Naive thymus-derived CD4-positive, alpha-beta T cell (primary cell): ENCODE results near the gene UGT1A10. TPM values are rescaled to one million over a fixed set of nuclear protein-coding genes. Genes with fewer than 3 reads are reported as not detected.
"Not testable (repeated sequence)": the region's sequence is repeated elsewhere in the genome, so short reads cannot be mapped to it uniquely, and the experiment has no call there.

Experiments used
- ATAC-seq: fragments of 150-1000 bp; cut with Tn5 transposase; 2 replicates; pipeline ENCODE4 v1.10.0; 2021; ENCODE audit warnings: mild to moderate bottlenecking, moderate library complexity
- CTCF ChIA-PET: fragments of 350-600 bp; sonication (Branson Sonifier 250); formaldehyde crosslinking; loops from one replicate; lab custom pipeline; 2021; ENCODE audit warnings: antibody characterized with exemption; lab: Charles Lee
- POLR2A ChIA-PET: fragments of 350-600 bp; sonication (Branson Sonifier 250); formaldehyde crosslinking; loops from one replicate; lab custom pipeline; 2021; ENCODE audit warnings: antibody characterized with exemption, inconsistent platforms; lab: Charles Lee
- DNase-seq, 9 donors: peaks; one replicate each; pipeline versions ENCODE4 v3.0.0 to v3.0.0-alpha.2; 2020 to 2022; ENCODE audit warnings: mixed read lengths in 1 of 9
- H3K27ac ChIP-seq: one replicate; pipeline ENCODE4 v1.7.0; 2013; ENCODE audit warnings: mild to moderate bottlenecking, low read depth, low read length, moderate library complexity
- H3K27me3 ChIP-seq, 2 donors: one replicate each; pipeline ENCODE4 v1.7.0; 2013; ENCODE audit warnings: low read length in 2 of 2, mild to moderate bottlenecking in 2 of 2, moderate library complexity in 2 of 2; ENCODE audit not compliant: control insufficient read depth in 2 of 2, insufficient read depth in 2 of 2
- H3K36me3 ChIP-seq, 3 experiments: 1 replicate in 2 of 3; 2 replicates in 1 of 3; pipeline ENCODE4 v1.7.0; 2013; ENCODE audit warnings: low read length in 3 of 3, mild to moderate bottlenecking in 3 of 3, moderate library complexity in 1 of 3; ENCODE audit not compliant: insufficient read depth in 3 of 3, control insufficient read depth in 2 of 3
- H3K4me1 ChIP-seq, 2 donors: one replicate each; pipeline ENCODE4 v1.7.0; 2013; ENCODE audit warnings: low read length in 2 of 2, mild to moderate bottlenecking in 2 of 2, moderate library complexity in 1 of 2; ENCODE audit not compliant: control insufficient read depth in 2 of 2, insufficient read depth in 2 of 2
- H3K4me3 ChIP-seq: 2 replicates; pipeline ENCODE4 v1.7.0; 2013; ENCODE audit warnings: mild to moderate bottlenecking, low read length
- H3K9me3 ChIP-seq, 3 experiments: 1 replicate in 2 of 3; 2 replicates in 1 of 3; pipeline ENCODE4 v1.7.0; 2013; ENCODE audit warnings: low read length in 3 of 3; ENCODE audit not compliant: control insufficient read depth in 2 of 3
- H3K27ac Mint-ChIP-seq, 9 donors: one replicate each; pipeline ENCODE4 v1.8.0; 2020 to 2022; ENCODE audit warnings: mixed read lengths in 9 of 9, mild to moderate bottlenecking in 8 of 9, moderate library complexity in 5 of 9, inconsistent platforms in 2 of 9
- H3K27me3 Mint-ChIP-seq, 5 donors: one replicate each; pipeline ENCODE4 v1.8.0; 2021 to 2022; ENCODE audit warnings: mixed read lengths in 5 of 5, mild to moderate bottlenecking in 1 of 5
- H3K36me3 Mint-ChIP-seq, 5 donors: one replicate each; pipeline ENCODE4 v1.8.0; 2020 to 2022; ENCODE audit warnings: mixed read lengths in 5 of 5, mild to moderate bottlenecking in 3 of 5, inconsistent platforms in 1 of 5
- H3K4me1 Mint-ChIP-seq, 7 donors: one replicate each; pipeline ENCODE4 v1.8.0; 2020 to 2022; ENCODE audit warnings: mixed read lengths in 7 of 7, mild to moderate bottlenecking in 3 of 7, inconsistent platforms in 1 of 7
- H3K4me3 Mint-ChIP-seq, 10 donors: one replicate each; pipeline ENCODE4 v1.8.0; 2020 to 2022; ENCODE audit warnings: mild to moderate bottlenecking in 10 of 10, mixed read lengths in 10 of 10, moderate library complexity in 6 of 10, inconsistent platforms in 2 of 10
- H3K9me3 Mint-ChIP-seq, 11 donors: one replicate each; pipeline ENCODE4 v1.8.0; 2020 to 2022; ENCODE audit warnings: mixed read lengths in 11 of 11, mild to moderate bottlenecking in 4 of 11, inconsistent platforms in 1 of 11, moderate library complexity in 1 of 11
- intact Hi-C, 2 donors: fragments of 100-400 bp; cut with micrococcal nuclease; formaldehyde crosslinking; loops; one replicate each; pipeline ENCODE4 v1.15.1; 2023
- polyA plus RNA-seq, 2 donors: library from polyadenylated mRNA; unstranded; fragments of 300-500 nt; fragmentation: Illumina TruSeq; gene quantifications; one replicate each; pipeline ENCODE4 v1.2.3, GENCODE V29; 2021
- total RNA-seq, 6 experiments: library from RNA in 5 of 6; stranded (reverse) in 5 of 6; gene quantifications; 1 replicate in 5 of 6; 2 replicates in 1 of 6; pipeline ENCODE4 v1.2.3 and lab custom pipeline; 2021 to 2026

UGT1A10 gene
- total and polyA plus RNA-seq, 7 experiments from 2014 or later = not detected

- CTCF ChIA-PET = no interaction called here
- ATAC-seq (no peak), DNase-seq (no peak)
- Mint-ChIP-seq H3K4me1 (no peaks in the 10 kb centered on the region), H3K27ac (no peak overlapping the region), H3K4me3 (no peak overlapping the region), H3K27me3 (peaks cover 18 to 32% (median 21%) of the 10 kb centered on the region in 5 donors), H3K36me3 (peaks cover 0 to 10% (median 4%) of the 10 kb centered on the region in 5 donors), H3K9me3 (peaks cover 4 to 15% (median 10%) of the 10 kb centered on the region in 11 donors)
- H3K9me3 ChIP-seq = no peaks in the 10 kb centered on the region
- POLR2A ChIA-PET = no interaction called here
- H3K4me3 ChIP-seq = no peak overlapping the region
- no peaks in the 10 kb centered on the region for H3K36me3 ChIP-seq
- intact Hi-C loops = no loop called here
- no peaks in the 10 kb centered on the region for H3K27me3 ChIP-seq
- H3K4me1 ChIP-seq = no peaks in the 10 kb centered on the region
- H3K27ac ChIP-seq = no peak overlapping the region
Observed at GRCh38 chr2:233651430-233651829, 15.2 kb downstream of the UGT1A10 start.

- H3K27ac Mint-ChIP-seq = no peak overlapping the region
- H3K36me3 Mint-ChIP-seq = no peaks in the 10 kb centered on the region
Observed at GRCh38 chr2:233654501-233654900, 18.3 kb downstream of the UGT1A10 start.

GRCh38 chr2:233655043-233655442 lies 18.8 kb downstream of the UGT1A10 start:
- no peaks in the 10 kb centered on the region for H3K36me3 Mint-ChIP-seq
- intact Hi-C loops = no loop called here
- ChIA-PET POLR2A (no interaction called here), CTCF (no interaction called here)
- no peaks in the 10 kb centered on the region for H3K27me3 ChIP-seq
- DNase-seq (no peak), ATAC-seq (no peak)
- no peaks in the 10 kb centered on the region for H3K4me1 Mint-ChIP-seq
- no peak overlapping the region for H3K27ac ChIP-seq
- H3K36me3 ChIP-seq = no peaks in the 10 kb centered on the region
- no peak overlapping the region for H3K4me3 Mint-ChIP-seq
- peaks cover 17 to 38% (median 21%) of the 10 kb centered on the region in 5 donors for H3K27me3 Mint-ChIP-seq
- H3K9me3 Mint-ChIP-seq = no peaks in the 10 kb centered on the region
- H3K9me3 ChIP-seq = no peaks in the 10 kb centered on the region
- H3K4me1 ChIP-seq = no peaks in the 10 kb centered on the region
- H3K27ac Mint-ChIP-seq = no peak overlapping the region
- H3K4me3 ChIP-seq = no peak overlapping the region

More at GRCh38 chr2:233654501-233654900, 18.3 kb downstream of the UGT1A10 start:
- peaks cover 11 to 33% (median 17%) of the 10 kb centered on the region in 5 donors for H3K27me3 Mint-ChIP-seq
- H3K4me1 ChIP-seq = no peaks in the 10 kb centered on the region
- no peaks in the 10 kb centered on the region for H3K9me3 Mint-ChIP-seq
- no peak overlapping the region for H3K4me3 ChIP-seq
- H3K4me3 Mint-ChIP-seq = no peak overlapping the region
- ChIA-PET CTCF (no interaction called here), POLR2A (no interaction called here)
- intact Hi-C loops = no loop called here
- no peaks in the 10 kb centered on the region for H3K27me3 ChIP-seq
- H3K27ac ChIP-seq = no peak overlapping the region
- no peak for ATAC-seq
- H3K36me3 ChIP-seq = no peaks in the 10 kb centered on the region
- no peak for DNase-seq
- no peaks in the 10 kb centered on the region for H3K4me1 Mint-ChIP-seq
- no peaks in the 10 kb centered on the region for H3K9me3 ChIP-seq

- POLR2A ChIA-PET, intact Hi-C loops: not testable (repeated sequence)
- peaks cover 18 to 45% (median 26%) of the 10 kb centered on the region in 5 donors for H3K27me3 Mint-ChIP-seq
Observed at GRCh38 chr2:233655943-233656342, 19.7 kb downstream of the UGT1A10 start.

GRCh38 chr2:233656443-233656842 lies 20.2 kb downstream of the UGT1A10 start:
- Histone ChIP-seq H3K27ac (no peak overlapping the region), H3K4me3 (no peak overlapping the region), H3K36me3 (no peaks in the 10 kb centered on the region), H3K9me3 (no peaks in the 10 kb centered on the region), H3K4me1 (no peaks in the 10 kb centered on the region), H3K27me3 (no peaks in the 10 kb centered on the region)
- DNase-seq (no peak), ATAC-seq (no peak)
- Mint-ChIP-seq H3K36me3 (no peaks in the 10 kb centered on the region), H3K4me3 (no peak overlapping the region), H3K4me1 (no peaks in the 10 kb centered on the region), H3K27me3 (peaks cover 21 to 50% (median 31%) of the 10 kb centered on the region in 5 donors), H3K9me3 (peaks cover 0 to 1% (median 0%) of the 10 kb centered on the region in 11 donors), H3K27ac (no peak overlapping the region)
- CTCF ChIA-PET = no interaction called here
- POLR2A ChIA-PET = no interaction called here
- intact Hi-C loops = no loop called here

More at GRCh38 chr2:233655943-233656342, 19.7 kb downstream of the UGT1A10 start:
- H3K27ac ChIP-seq, H3K4me1 Mint-ChIP-seq, CTCF ChIA-PET, ATAC-seq, H3K36me3 Mint-ChIP-seq, H3K9me3 ChIP-seq, H3K4me1 ChIP-seq, H3K9me3 Mint-ChIP-seq, H3K4me3 ChIP-seq, H3K27me3 ChIP-seq, H3K4me3 Mint-ChIP-seq, H3K36me3 ChIP-seq, H3K27ac Mint-ChIP-seq, DNase-seq: not testable (repeated sequence)

GRCh38 chr2:233658610-233659009 lies 22.4 kb downstream of the UGT1A10 start:
- Histone ChIP-seq H3K27me3 (no peaks in the 10 kb centered on the region), H3K4me3 (no peak overlapping the region), H3K36me3 (no peaks in the 10 kb centered on the region), H3K27ac (no peak overlapping the region), H3K9me3 (no peaks in the 10 kb centered on the region), H3K4me1 (no peaks in the 10 kb centered on the region)
- Mint-ChIP-seq H3K27ac (no peak overlapping the region), H3K27me3 (peaks cover 16 to 55% (median 32%) of the 10 kb centered on the region in 5 donors), H3K4me1 (no peaks in the 10 kb centered on the region), H3K4me3 (no peak overlapping the region), H3K9me3 (peaks cover 0 to 7% (median 0%) of the 10 kb centered on the region in 11 donors), H3K36me3 (no peaks in the 10 kb centered on the region)
- ChIA-PET CTCF (no interaction called here), POLR2A (no interaction called here)
- ATAC-seq = no peak
- intact Hi-C loops = no loop called here
- DNase-seq = no peak

GRCh38 chr2:233663911-233664310 lies 27.7 kb downstream of the UGT1A10 start:
- DNase-seq (no peak), ATAC-seq (no peak)
- Histone ChIP-seq H3K4me3 (no peak overlapping the region), H3K27ac (no peak overlapping the region), H3K9me3 (no peaks in the 10 kb centered on the region), H3K27me3 (no peaks in the 10 kb centered on the region), H3K36me3 (no peaks in the 10 kb centered on the region), H3K4me1 (no peaks in the 10 kb centered on the region)
- POLR2A ChIA-PET = no interaction called here
- CTCF ChIA-PET = no interaction called here
- no peak overlapping the region for H3K4me3 Mint-ChIP-seq
- intact Hi-C loops = no loop called here
- no peaks in the 10 kb centered on the region for H3K36me3 Mint-ChIP-seq
- no peaks in the 10 kb centered on the region for H3K4me1 Mint-ChIP-seq
- H3K27ac Mint-ChIP-seq = no peak overlapping the region
- peaks cover 0 to 35% (median 9%) of the 10 kb centered on the region in 11 donors for H3K9me3 Mint-ChIP-seq
- H3K27me3 Mint-ChIP-seq = peaks cover 21 to 65% (median 43%) of the 10 kb centered on the region in 5 donors
